GM15510 (cell line): ENCODE data around the gene RNF215.

Experiments used
- POLR2A ChIP-seq: IDR thresholded peaks from 3 replicates; pipeline ENCODE4 v1.6.1; 2011; ENCODE audit warnings: borderline replicate concordance; ENCODE audit not compliant: insufficient read length; ENCODE audit errors: extremely low read depth

Gene RNF215

GRCh38 chr22:30405731-30406130, 18.5 kb upstream of the RNF215 start:
- TF ChIP-seq POLR2A: no peak

GRCh38 chr22:30404307-30404706, 17.1 kb upstream of the RNF215 start:
- TF ChIP-seq POLR2A: no peak

GRCh38 chr22:30402028-30402765, 15.0 kb upstream of the RNF215 start:
- no peak for TF ChIP-seq POLR2A

GRCh38 chr22:30400159-30400558, 12.9 kb upstream of the RNF215 start:
- TF ChIP-seq POLR2A: no peak

- TF ChIP-seq POLR2A: no peak
These were observed 12.5 kb upstream of the RNF215 start for GRCh38 chr22:30399718-30400117.

- TF ChIP-seq POLR2A: no peak
These were observed 11.8 kb upstream of the RNF215 start for GRCh38 chr22:30398685-30399680.

- TF ChIP-seq POLR2A: no peak
These were observed 10.7 kb upstream of the RNF215 start for GRCh38 chr22:30397656-30398635.

- no peak for TF ChIP-seq POLR2A
These were observed 9.9 kb upstream of the RNF215 start, which contains the start of gene SEC14L2 for GRCh38 chr22:30396871-30397655. TSS of gene SEC14L2 (plus strand) at chr22:30397018. CDS start at chr22:30397117, 99 bp downstream.

GRCh38 chr22:30393885-30394284, 6.7 kb upstream of the RNF215 start:
- TF ChIP-seq POLR2A: no peak

GRCh38 chr22:30393322-30393680, 6.1 kb upstream of the RNF215 start:
- TF ChIP-seq POLR2A: no peak

- TF ChIP-seq POLR2A: no peak
These were observed 5.6 kb upstream of the RNF215 start for GRCh38 chr22:30392661-30393321.

- no peak for TF ChIP-seq POLR2A
These were observed 3.9 kb upstream of the RNF215 start for GRCh38 chr22:30390974-30391691.

- TF ChIP-seq POLR2A: no peak
These were observed 627 bp downstream of the RNF215 start for GRCh38 chr22:30386608-30386959.
